HG02973 (cell line): ENCODE data around the gene MRPL20.
A peak's percentile ranks its signal among the peaks of the same experiment; 100 is the strongest.
"Not testable (repeated sequence)": the region's sequence is repeated elsewhere in the genome, so short reads cannot be mapped to it uniquely, and the experiment has no call there.

Source experiments
- ATAC-seq: cut with Tn5 transposase; IDR thresholded peaks from one replicate; pipeline ENCODE4 v1.9.1; 2021; ENCODE audit warnings: moderate library complexity; ENCODE audit not compliant: unreplicated experiment

Gene MRPL20

GRCh38 chr1:1411626-1412025, 4.5 kb upstream of the MRPL20 start:
- ATAC-seq: no peak

GRCh38 chr1:1410238-1410637, 3.1 kb upstream of the MRPL20 start:
- not testable (repeated sequence) for ATAC-seq

- ATAC-seq: no peak
These were observed 684 bp upstream of the MRPL20 start for GRCh38 chr1:1407636-1408318.

GRCh38 chr1:1406101-1406820, 832 bp downstream of the MRPL20 start:
- no peak for ATAC-seq

- no peak for ATAC-seq
These were observed 3.4 kb downstream of the MRPL20 start for GRCh38 chr1:1403653-1404052.

- ATAC-seq: not testable (repeated sequence)
These were observed 4.1 kb downstream of the MRPL20 start for GRCh38 chr1:1402901-1403392.

- no peak for ATAC-seq
These were observed 4.8 kb downstream of the MRPL20 start for GRCh38 chr1:1402072-1402900.

GRCh38 chr1:1401457-1402010, 5.6 kb downstream of the MRPL20 start:
- ATAC-seq: no peak

GRCh38 chr1:1400576-1401456, 6.3 kb downstream of the MRPL20 start:
- ATAC-seq: no peak

- no peak for ATAC-seq
These were observed 7.1 kb downstream of the MRPL20 start for GRCh38 chr1:1399872-1400575.

- peak; percentile 85 for ATAC-seq
These were observed 7.8 kb downstream of the MRPL20 start, which contains the start of gene CCNL2 for GRCh38 chr1:1399187-1399871. Gene CCNL2 (minus strand): TSS chr1:1399335. CDS start chr1:1399306, 29 bp downstream.

- peak; percentile 10 for ATAC-seq
These were observed 8.4 kb downstream of the MRPL20 start for GRCh38 chr1:1398677-1399186.

GRCh38 chr1:1397839-1398523, 9.1 kb downstream of the MRPL20 start:
- no peak for ATAC-seq

- ATAC-seq: no peak
These were observed 11.9 kb downstream of the MRPL20 start for GRCh38 chr1:1395166-1395565.

- no peak for ATAC-seq
These were observed 13.0 kb downstream of the MRPL20 start for GRCh38 chr1:1394116-1394515.

- no peak for ATAC-seq
These were observed 13.7 kb downstream of the MRPL20 start for GRCh38 chr1:1393428-1393827.

GRCh38 chr1:1393014-1393413, 14.1 kb downstream of the MRPL20 start:
- ATAC-seq: no peak

GRCh38 chr1:1391225-1391624, 15.9 kb downstream of the MRPL20 start:
- ATAC-seq: no peak
